ENCODE results near the gene HTR6.
"Not testable (repeated sequence)": the region's sequence is repeated elsewhere in the genome, so short reads cannot be mapped to it uniquely, and the experiment has no call there.

HTR6 gene

DNA sequence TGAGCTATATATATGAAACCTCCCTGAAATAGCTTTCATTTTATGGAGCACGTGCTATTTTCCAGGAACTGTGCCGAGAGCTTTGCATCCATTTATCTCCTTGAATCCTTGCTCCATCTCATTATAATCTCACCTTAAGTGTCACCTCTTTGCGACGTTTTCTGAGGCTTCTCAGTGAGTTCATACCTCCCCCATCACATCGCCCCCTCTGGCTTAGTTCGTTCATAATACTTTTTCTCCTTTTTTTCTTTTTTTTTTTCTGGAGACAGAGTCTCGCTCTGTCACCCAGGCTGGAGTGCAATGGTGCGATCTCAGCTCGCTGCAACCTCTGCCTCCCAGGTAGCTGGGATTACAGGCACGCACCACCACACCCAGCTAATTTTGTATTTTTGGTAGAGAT is 25.4 kb upstream of the HTR6 start:
- not testable (repeated sequence) for DNase-seq (ENCODE audit: low read depth)

GRCh38 chr1:19639999-19640362 is 24.7 kb upstream of the HTR6 start:
- DNase-seq (ENCODE audit: low read depth), result peak; percentile 79

GRCh38 chr1:19640363-19641316 is 24.0 kb upstream of the HTR6 start:
- no peak for DNase-seq (ENCODE audit: low read depth)

GRCh38 chr1:19643121-19643520 is 21.6 kb upstream of the HTR6 start:
- no peak for DNase-seq (ENCODE audit: low read depth)

DNA sequence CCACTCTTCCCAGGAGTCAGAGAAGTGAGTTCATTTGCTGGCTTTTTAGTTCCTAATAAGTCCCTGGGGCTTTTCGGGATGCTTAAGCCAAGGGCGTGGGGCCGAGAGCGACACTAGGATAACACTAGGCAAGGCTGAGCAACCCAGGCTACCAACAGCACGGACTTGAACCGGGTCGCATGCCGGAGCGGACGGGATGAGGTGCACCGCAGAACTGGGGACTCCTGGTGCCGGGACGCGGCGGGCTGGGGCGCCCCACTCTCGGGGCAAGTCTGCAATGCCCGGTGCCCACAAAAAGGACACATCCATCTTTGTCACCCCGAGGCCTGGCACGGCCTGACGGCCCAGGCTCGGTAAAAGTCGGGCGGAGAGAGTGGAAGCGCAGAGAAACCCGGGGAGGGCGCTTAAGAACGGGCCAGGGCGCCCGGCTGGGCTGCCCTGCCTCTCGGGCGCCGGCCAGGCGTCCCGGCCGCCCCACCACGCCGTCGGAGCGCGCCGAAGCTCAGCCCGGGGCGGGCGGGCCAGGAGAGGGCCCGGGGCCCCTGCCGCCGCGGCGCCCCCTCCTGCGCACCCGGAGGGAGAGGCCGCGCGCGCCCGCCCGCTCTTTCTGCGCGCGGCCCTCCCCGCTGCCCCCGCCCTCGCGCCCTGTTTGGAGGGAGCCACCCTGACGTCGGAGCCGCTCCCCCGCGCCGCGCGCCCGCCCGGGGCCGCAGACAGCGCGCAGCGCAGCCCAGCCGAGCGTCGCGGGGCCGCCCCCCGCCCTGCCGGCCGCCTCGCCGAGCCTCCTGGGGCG is 20.9 kb upstream of the HTR6 start, which contains the start of gene NBL1:
Gene NBL1 (plus strand): TSS at position 710 of the 793 bp plus-strand sequence. CDS start 10,720 bp downstream, outside the sequence.
- DNase-seq (ENCODE audit: low read depth), result peak; percentile 75

- no peak for DNase-seq (ENCODE audit: low read depth)
These were observed 20.3 kb upstream of the HTR6 start for GRCh38 chr1:19644395-19644680.

DNA sequence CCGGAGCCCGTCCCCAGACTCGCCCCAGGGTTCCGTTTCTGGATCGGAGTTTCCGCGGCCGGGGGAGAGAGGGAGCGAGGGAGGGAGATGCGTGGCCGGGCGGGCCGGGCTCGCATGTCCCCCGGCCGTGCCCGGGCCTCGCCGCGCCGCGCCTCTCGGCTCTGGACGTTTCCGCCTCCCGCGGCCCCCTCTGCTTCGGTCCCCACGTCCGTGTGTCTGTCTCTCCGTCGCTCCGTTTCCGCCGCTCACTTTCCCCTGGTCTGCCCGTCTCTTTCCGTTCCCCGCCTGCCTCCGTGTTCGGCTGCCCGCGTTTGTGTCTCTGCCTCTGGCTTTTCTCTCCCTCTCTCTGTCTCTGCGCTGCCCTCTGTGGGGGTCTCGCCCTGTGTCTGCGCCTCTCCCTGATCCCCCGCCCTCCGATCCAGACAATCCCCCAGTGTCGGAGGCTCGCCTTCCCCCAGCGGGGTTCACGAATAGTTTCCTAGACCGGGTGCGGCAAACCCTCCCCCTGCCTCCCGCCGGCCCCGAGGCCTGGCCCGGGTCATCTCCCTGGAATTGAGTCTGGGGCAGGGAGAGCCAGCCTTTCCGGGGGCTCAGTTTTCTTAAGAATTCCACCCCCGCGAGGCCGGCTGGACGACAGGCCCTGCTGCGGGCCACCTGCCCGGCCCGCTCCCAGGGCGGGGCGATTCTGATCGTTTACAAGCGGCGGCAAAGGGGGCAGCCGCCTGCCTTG is 19.8 kb upstream of the HTR6 start:
- no peak for DNase-seq (ENCODE audit: low read depth)

DNA sequence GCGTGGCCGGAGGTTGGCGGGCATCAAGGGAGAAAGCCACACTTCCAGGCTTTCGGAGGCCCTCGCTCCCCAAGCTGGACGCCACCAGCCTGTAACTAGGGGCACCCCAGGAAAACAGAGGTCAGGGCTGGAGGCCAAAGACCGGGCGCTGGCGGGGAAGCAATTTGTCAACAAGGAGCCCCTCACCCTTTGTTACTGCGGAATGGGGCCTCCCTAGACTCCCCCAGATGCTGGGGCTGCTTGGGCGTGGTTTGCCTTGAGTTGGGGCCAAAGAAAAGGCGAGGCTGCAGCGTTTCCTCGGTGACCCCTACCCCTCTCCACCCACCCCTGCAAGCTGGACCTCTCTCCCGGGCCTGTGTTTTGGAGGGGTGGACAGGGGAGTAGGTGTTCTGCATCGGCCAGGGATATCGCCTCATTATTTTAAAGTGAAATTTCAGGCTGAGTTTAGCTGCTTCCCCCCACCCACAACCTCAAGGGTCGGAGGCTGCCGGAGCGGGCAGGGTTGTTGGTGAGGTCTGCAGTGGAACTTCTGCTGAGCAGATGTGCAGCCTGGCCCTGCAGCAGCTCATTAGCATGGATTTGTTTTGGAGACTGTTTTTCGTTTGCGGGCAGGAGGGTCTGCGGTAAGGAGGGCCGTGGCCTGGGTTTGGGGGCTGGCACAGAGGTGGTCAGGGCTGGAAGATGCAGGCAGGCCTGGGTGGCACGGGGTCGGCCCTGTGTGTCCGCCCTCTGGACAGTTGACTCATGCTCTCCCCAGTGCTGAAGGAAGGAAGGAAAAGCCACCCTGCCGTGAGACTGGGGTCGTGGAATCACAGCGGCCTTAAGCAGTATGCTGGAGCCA is 19.0 kb upstream of the HTR6 start:
- no peak for DNase-seq (ENCODE audit: low read depth)

- DNase-seq (ENCODE audit: low read depth), result no peak
These were observed 18.0 kb upstream of the HTR6 start for GRCh38 chr1:19646377-19647319.

GRCh38 chr1:19647643-19648042 is 17.0 kb upstream of the HTR6 start:
- DNase-seq (ENCODE audit: low read depth), result no peak

DNA sequence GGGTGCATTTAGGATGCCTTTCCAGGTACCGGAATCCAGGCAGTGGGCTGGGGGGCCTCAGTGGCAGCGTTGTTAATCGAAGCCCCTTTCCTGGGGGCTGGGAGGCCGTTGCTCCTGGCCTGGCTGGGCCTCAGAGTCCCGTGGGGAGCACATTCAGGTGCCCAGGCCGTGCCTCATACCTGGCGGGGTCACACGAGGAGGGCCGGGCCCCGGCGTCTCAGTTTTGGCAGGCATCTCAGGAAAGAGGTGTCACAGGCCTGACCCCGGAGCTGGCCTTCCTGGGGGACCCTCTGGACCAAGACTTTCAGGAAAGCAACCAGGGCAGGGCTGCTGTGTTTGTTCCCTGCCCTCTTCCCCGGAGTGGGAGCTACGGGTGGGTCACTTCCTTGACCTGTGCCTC is 16.4 kb upstream of the HTR6 start:
- no peak for DNase-seq (ENCODE audit: low read depth)

GRCh38 chr1:19648689-19649088 is 16.0 kb upstream of the HTR6 start:
- DNase-seq (ENCODE audit: low read depth), result peak; percentile 31

DNA sequence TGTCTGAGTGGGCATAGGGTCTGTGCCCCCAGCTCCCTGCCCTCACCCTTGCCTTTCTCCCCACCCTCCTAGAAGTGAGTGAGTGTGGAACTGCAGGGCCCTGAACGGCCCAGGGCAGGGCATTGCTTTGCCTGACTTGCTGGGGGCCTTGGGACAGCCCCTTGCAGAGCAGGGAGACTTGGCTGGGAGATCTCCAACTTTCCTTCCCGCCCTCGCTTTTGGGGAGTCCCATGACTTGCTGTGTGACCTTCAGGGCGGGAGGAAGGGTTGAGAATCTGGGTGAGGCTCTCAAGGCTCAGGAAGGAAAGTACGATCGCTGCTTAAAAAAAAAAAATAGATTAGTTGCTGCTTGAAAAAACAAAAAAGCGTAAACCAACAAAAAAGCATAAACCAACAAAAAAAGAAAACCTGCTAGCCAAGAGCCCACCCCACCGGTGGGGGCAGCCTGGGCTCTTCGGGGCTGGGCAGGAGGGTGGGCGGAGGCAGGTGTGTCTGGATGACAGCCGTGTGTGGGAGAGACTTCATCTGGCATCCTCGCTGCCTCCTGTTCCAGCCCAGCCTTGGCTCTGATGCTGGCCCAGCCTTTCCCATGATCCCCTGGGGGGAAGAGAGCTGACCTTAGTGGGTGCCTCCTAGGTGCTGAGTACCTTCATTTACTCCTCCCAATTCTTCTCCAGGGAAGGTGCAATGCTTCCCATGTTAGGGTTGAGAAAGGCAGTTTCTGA is 14.1 kb upstream of the HTR6 start:
- DNase-seq (ENCODE audit: low read depth), result no peak

DNA sequence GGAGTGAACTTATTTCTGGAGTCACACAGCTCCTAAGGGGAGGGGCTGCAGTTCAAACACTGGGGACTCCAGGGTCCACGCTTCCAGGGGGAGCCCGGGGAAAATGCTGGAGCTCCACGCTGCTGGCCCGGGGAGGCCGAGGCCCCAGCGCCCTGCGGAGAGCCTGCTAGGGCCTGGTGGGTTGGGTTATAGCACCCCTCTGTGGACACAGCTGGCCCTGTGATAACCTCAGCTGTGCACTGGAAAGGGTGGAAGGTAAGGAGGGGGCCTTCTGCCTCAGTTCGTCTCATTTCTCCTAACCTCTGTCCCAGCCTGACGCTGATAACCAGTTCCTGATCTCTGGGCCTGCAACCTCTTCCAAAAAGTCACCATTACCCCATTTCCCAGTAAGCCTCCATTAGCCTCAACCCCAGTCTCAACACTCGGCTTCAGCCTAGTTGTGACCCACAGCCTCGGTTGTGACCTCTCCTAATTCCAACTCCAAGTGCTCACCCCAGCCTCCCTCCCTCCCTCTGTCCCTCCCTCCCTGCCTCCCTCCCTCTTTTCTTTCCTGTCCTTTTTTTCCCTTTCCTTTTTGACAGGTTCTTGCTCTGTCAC is 13.4 kb upstream of the HTR6 start:
- DNase-seq (ENCODE audit: low read depth), result peak; percentile 59

GRCh38 chr1:19654386-19654785 is 10.3 kb upstream of the HTR6 start:
- DNase-seq (ENCODE audit: low read depth), result peak; percentile 45

GRCh38 chr1:19654886-19655717 is 9.6 kb upstream of the HTR6 start:
- DNase-seq (ENCODE audit: low read depth), result no peak

GRCh38 chr1:19655718-19656080 is 9.0 kb upstream of the HTR6 start:
- no peak for DNase-seq (ENCODE audit: low read depth)

- no peak for DNase-seq (ENCODE audit: low read depth)
These were observed 8.4 kb upstream of the HTR6 start for GRCh38 chr1:19656134-19656779.

Data from iris pigment epithelial cell (primary cell).